ENCODE results near the gene ARID5B. TPM values are rescaled to one million over a fixed set of nuclear protein-coding genes. Genes with fewer than 3 reads are reported as not detected.

ARID5B gene
- total RNA-seq, 1 experiment from 2014 or later, result 168 TPM

DNA sequence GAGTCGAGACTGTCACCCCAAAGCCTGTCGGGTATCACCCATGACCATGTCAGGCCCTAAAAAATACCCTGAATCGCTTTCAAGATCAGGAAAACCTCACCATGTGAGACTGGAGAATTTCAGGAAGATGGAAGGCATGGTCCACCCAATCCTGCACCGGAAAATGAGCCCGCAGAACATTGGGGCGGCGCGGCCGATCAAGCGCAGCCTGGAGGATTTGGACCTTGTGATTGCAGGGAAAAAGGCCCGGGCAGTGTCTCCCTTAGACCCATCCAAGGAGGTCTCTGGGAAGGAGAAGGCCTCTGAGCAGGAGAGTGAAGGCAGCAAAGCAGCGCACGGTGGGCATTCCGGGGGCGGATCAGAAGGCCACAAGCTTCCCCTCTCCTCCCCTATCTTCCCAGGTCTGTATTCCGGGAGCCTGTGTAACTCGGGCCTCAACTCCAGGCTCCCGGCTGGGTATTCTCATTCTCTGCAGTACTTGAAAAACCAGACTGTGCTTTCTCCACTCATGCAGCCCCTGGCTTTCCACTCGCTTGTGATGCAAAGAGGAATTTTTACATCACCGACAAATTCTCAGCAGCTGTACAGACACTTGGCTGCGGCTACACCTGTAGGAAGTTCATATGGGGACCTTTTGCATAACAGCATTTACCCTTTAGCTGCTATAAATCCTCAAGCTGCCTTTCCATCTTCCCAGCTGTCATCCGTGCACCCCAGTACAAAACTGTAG, 191.0 kb downstream of the ARID5B start:
- Mint-ChIP-seq H3K4me3 (ENCODE audit: unreplicated experiment) (peak overlapping the region; percentile 34), H3K9me3 (ENCODE audit: unreplicated experiment) (no peaks in the 10 kb centered on the region), H3K4me1 (ENCODE audit: low read depth, unreplicated experiment) (peaks cover 82% of the 10 kb centered on the region), H3K27me3 (ENCODE audit: insufficient read depth, unreplicated experiment) (no peaks in the 10 kb centered on the region), H3K27ac (ENCODE audit: unreplicated experiment) (peak overlapping the region; percentile 88), H3K36me3 (ENCODE audit: insufficient read depth, unreplicated experiment) (peaks cover 100% of the 10 kb centered on the region)
- POLR2A ChIA-PET, result no interaction called here
- no peak overlapping the region for H3K4me3 ChIP-seq (ENCODE audit: low read depth, low read length)
- TF ChIP-seq, protein P1, sequence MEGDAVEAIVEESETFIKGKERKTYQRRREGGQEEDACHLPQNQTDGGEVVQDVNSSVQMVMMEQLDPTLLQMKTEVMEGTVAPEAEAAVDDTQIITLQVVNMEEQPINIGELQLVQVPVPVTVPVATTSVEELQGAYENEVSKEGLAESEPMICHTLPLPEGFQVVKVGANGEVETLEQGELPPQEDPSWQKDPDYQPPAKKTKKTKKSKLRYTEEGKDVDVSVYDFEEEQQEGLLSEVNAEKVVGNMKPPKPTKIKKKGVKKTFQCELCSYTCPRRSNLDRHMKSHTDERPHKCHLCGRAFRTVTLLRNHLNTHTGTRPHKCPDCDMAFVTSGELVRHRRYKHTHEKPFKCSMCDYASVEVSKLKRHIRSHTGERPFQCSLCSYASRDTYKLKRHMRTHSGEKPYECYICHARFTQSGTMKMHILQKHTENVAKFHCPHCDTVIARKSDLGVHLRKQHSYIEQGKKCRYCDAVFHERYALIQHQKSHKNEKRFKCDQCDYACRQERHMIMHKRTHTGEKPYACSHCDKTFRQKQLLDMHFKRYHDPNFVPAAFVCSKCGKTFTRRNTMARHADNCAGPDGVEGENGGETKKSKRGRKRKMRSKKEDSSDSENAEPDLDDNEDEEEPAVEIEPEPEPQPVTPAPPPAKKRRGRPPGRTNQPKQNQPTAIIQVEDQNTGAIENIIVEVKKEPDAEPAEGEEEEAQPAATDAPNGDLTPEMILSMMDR (IDR thresholded peaks at IDR 0.05; ENCODE audit: insufficient read depth in 1 of 2, low read depth in 1 of 2, low read length in 1 of 2, severe bottlenecking in 1 of 2, unreplicated experiment in 1 of 2), result no peak
- DNase-seq, result peak; percentile 67 to 68
- intact Hi-C loops (cut with micrococcal nuclease; ENCODE audit: unreplicated experiment), result loop anchor here (1.0 kb wide), 2 partner anchors 91 to 345 kb away; no protein-coding TSS in a partner anchor
- H3K36me3 ChIP-seq (ENCODE audit: control insufficient read depth, insufficient read depth, low read length), result peaks cover 23% of the 10 kb centered on the region
- peaks cover 90% of the 10 kb centered on the region for H3K4me1 ChIP-seq
- H3K27me3 ChIP-seq (replicated peaks; ENCODE audit: control insufficient read depth, insufficient read depth, low read length), result no peaks in the 10 kb centered on the region
- CTCF ChIA-PET, result interaction anchor here (0.6 to 1.7 kb wide), 2 partner anchors 114 to 152 kb away, joined by 3 to 9 read pairs; no protein-coding TSS in a partner anchor
- BruUV-seq (replicated peaks), result no TSS peak
- no peaks in the 10 kb centered on the region for H3K9me3 ChIP-seq

DNA sequence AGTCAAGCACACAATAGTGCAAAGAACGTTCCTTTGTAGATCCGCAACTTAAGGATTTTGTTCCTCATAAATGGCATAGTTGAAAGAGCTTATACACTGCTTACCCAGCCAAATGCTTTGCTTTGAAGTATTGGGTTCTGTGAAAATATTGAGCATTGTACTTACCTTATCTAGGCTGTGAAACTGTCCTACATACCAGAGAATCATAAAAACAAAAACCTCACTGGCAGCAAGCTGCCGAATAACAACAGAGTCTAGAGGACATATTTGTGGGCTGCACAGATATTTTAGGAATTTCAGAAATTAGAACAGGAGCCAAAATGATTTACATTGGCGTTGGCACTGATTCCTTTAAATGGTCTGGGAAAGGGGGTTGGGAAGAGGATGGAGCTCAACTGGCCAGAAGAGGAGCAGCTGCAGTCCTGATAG, 192.4 kb downstream of the ARID5B start:
- ChIA-PET POLR2A (interaction anchor here (0.5 to 1.3 kb wide), 10 partner anchors 17 to 343 kb away, joined by 3 to 6 read pairs (median 4); no protein-coding TSS in a partner anchor), CTCF (interaction anchor here (0.9 to 1.7 kb wide), 5 partner anchors 56 to 197 kb away, joined by 3 to 19 read pairs (median 4); no protein-coding TSS in a partner anchor)
- Mint-ChIP-seq H3K27me3 (ENCODE audit: insufficient read depth, unreplicated experiment) (no peaks in the 10 kb centered on the region), H3K36me3 (ENCODE audit: insufficient read depth, unreplicated experiment) (peaks cover 100% of the 10 kb centered on the region), H3K4me1 (ENCODE audit: low read depth, unreplicated experiment) (peaks cover 82% of the 10 kb centered on the region), H3K9me3 (ENCODE audit: unreplicated experiment) (no peaks in the 10 kb centered on the region), H3K27ac (ENCODE audit: unreplicated experiment) (peak overlapping the region; percentile 88), H3K4me3 (ENCODE audit: unreplicated experiment) (peak overlapping the region; percentile 34)
- H3K4me3 ChIP-seq (ENCODE audit: low read depth, low read length), result no peak overlapping the region
- no TSS peak for BruUV-seq (replicated peaks)
- H3K4me1 ChIP-seq, result peaks cover 90% of the 10 kb centered on the region
- peak; percentile 88 to 91 for DNase-seq
- peaks cover 21% of the 10 kb centered on the region for H3K36me3 ChIP-seq (ENCODE audit: control insufficient read depth, insufficient read depth, low read length)
- TF ChIP-seq, protein P1 (IDR thresholded peaks at IDR 0.05; ENCODE audit: insufficient read depth in 1 of 2, low read depth in 1 of 2, low read length in 1 of 2, severe bottlenecking in 1 of 2, unreplicated experiment in 1 of 2), result no peak
- no peaks in the 10 kb centered on the region for H3K27me3 ChIP-seq (replicated peaks; ENCODE audit: control insufficient read depth, insufficient read depth, low read length)
- intact Hi-C loops (cut with micrococcal nuclease; ENCODE audit: unreplicated experiment), result loop anchor here (1.0 to 2.0 kb wide), 12 partner anchors 18 to 347 kb away; no protein-coding TSS in a partner anchor
- no peaks in the 10 kb centered on the region for H3K9me3 ChIP-seq

DNA sequence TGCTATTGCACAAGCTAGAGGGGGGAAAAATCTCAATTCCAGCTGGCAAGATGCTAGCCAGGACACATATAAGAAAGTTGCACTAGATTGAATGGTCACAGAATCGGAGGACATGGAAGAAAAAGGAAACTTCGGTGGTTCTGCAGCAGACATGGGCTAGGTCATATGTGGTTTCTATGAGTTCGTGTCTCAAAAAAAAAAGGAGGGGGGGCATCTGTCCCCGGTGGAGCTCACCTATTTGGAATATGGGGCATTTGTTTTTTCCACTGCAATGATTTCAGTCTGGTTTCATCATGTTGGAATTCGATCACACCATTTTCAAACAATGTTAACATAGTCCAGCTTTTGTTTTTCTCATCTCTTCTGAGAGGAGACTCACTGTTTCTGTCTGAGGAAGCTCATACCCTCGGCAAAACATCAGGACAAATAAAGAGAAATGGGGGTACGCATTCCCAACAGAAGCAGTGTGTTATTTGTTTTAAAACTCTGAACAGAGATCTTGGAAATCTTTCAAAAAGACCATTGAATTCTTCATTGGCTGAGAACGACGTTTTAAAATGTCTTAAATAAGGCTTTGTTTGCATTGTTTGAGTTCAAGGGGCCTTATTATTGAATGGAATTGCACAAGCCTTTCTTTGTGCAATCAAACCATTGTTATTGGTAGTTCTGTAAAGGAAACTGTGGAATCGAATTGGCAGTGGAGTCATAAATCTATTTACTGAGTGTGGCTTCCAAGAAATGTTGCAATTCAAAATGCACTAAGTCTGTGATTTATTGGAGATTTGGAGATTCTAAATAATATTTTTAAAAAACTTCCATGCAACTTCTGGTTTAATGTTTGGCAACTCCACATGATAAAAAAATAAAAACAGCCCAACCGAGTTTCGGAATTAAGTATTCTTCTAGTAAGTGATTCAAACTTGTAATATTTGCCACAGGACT, 194.0 kb downstream of the ARID5B start:
- Mint-ChIP-seq H3K27ac (ENCODE audit: unreplicated experiment) (peak overlapping the region; percentile 88), H3K36me3 (ENCODE audit: insufficient read depth, unreplicated experiment) (peaks cover 93% of the 10 kb centered on the region), H3K9me3 (ENCODE audit: unreplicated experiment) (no peaks in the 10 kb centered on the region), H3K27me3 (ENCODE audit: insufficient read depth, unreplicated experiment) (no peaks in the 10 kb centered on the region), H3K4me3 (ENCODE audit: unreplicated experiment) (peak overlapping the region; percentile 35), H3K4me1 (ENCODE audit: low read depth, unreplicated experiment) (peaks cover 70% of the 10 kb centered on the region)
- ChIA-PET POLR2A (interaction anchor here (0.6 to 0.8 kb wide), 3 partner anchors 49 to 173 kb away, joined by 3 to 5 read pairs (median 5); partner anchors contain the start of gene RTKN2), CTCF (interaction anchor here (0.6 kb wide), 1 partner anchor 246 kb away, joined by 3 read pairs; no protein-coding TSS in a partner anchor)
- intact Hi-C loops (cut with micrococcal nuclease; ENCODE audit: unreplicated experiment), result loop anchor here (2.0 kb wide), 4 partner anchors 47 to 245 kb away; no protein-coding TSS in a partner anchor
- Histone ChIP-seq H3K36me3 (ENCODE audit: control insufficient read depth, insufficient read depth, low read length) (peaks cover 18% of the 10 kb centered on the region), H3K4me1 (peaks cover 84% of the 10 kb centered on the region), H3K27me3 (replicated peaks; ENCODE audit: control insufficient read depth, insufficient read depth, low read length) (no peaks in the 10 kb centered on the region), H3K9me3 (no peaks in the 10 kb centered on the region), H3K4me3 (ENCODE audit: low read depth, low read length) (no peak overlapping the region)
- no TSS peak for BruUV-seq (replicated peaks)
- TF ChIP-seq, protein P1 (IDR thresholded peaks at IDR 0.05; ENCODE audit: insufficient read depth in 1 of 2, low read depth in 1 of 2, low read length in 1 of 2, severe bottlenecking in 1 of 2, unreplicated experiment in 1 of 2), result no peak
- DNase-seq, result peak in 1 of 2 experiments; percentile 82

All from Caco-2 (cell line).